Fibroblast of lung (primary cell): ENCODE data around the gene CYP51A1. TPM values are rescaled to one million over a fixed set of nuclear protein-coding genes. Genes with fewer than 3 reads are reported as not detected.

Source experiments
- DNase-seq, 2 donors: peaks; one replicate each; pipeline versions ENCODE4 v3.0.0 to v3.0.0-alpha.2; 2010; ENCODE audit warnings: low read depth in 2 of 2
- H2AFZ ChIP-seq: 2 replicates; pipeline ENCODE4 v1.5.1; 2012; ENCODE audit warnings: low read length, control low read depth, inconsistent platforms
- H3K27ac ChIP-seq: 2 replicates; pipeline ENCODE4 v1.5.1; 2011; ENCODE audit warnings: low read length, control low read depth; ENCODE audit not compliant: insufficient read depth
- H3K27me3 ChIP-seq: 2 replicates; pipeline ENCODE4 v1.5.1; 2011; ENCODE audit warnings: mild to moderate bottlenecking, low read length; ENCODE audit not compliant: control insufficient read depth, insufficient read depth
- H3K36me3 ChIP-seq: 2 replicates; pipeline ENCODE4 v1.5.1; 2011; ENCODE audit warnings: low read length; ENCODE audit not compliant: control insufficient read depth, insufficient read depth
- H3K4me1 ChIP-seq: 2 replicates; pipeline ENCODE4 v1.5.1; 2011; ENCODE audit warnings: low read length; ENCODE audit not compliant: control insufficient read depth, insufficient read depth; ENCODE audit errors: extremely low read depth
- H3K4me2 ChIP-seq: 2 replicates; pipeline ENCODE4 v1.5.1; 2011; ENCODE audit warnings: low read length, control low read depth; ENCODE audit not compliant: insufficient read depth; ENCODE audit errors: extremely low read depth
- H3K4me3 ChIP-seq, 4 experiments: fragments of 200-600 bp in 1 of 4; sonication (generic) in 1 of 4; replicated peaks in 1 of 4; 2 replicates each; pipeline ENCODE4 v1.5.1; 2011 to 2016; ENCODE audit warnings: low read length in 4 of 4, low read depth in 3 of 4, mild to moderate bottlenecking in 3 of 4, control low read depth in 2 of 4, inconsistent platforms in 1 of 4, mixed read lengths in 1 of 4; ENCODE audit not compliant: insufficient read depth in 1 of 4; ENCODE audit errors: control extremely low read depth in 1 of 4
- H3K79me2 ChIP-seq: 2 replicates; pipeline ENCODE4 v1.5.1; 2012; ENCODE audit warnings: mild to moderate bottlenecking, low read length, inconsistent platforms; ENCODE audit not compliant: control insufficient read depth, insufficient read depth
- H3K9ac ChIP-seq: 2 replicates; pipeline ENCODE4 v1.5.1; 2011; ENCODE audit warnings: mild to moderate bottlenecking, low read length, control low read depth; ENCODE audit not compliant: insufficient read depth
- H3K9me3 ChIP-seq: 2 replicates; pipeline ENCODE4 v1.5.1; 2012; ENCODE audit warnings: low read depth, low read length; ENCODE audit not compliant: control insufficient read depth, insufficient read depth
- H4K20me1 ChIP-seq: 2 replicates; pipeline ENCODE4 v1.5.1; 2011; ENCODE audit warnings: low read length; ENCODE audit not compliant: control insufficient read depth, insufficient read depth; ENCODE audit errors: extremely low read depth
- CTCF ChIP-seq, 2 donors: IDR thresholded peaks in 1 of 2; conservative IDR thresholded peaks in 1 of 2; 1 replicate in 1 of 2; 2 replicates in 1 of 2; pipeline ENCODE4 v1.5.1; 2011 to 2012; ENCODE audit warnings: low read length in 2 of 2, control low read depth in 1 of 2, inconsistent platforms in 1 of 2, low read depth in 1 of 2, mild to moderate bottlenecking in 1 of 2
- EZH2 ChIP-seq: IDR thresholded peaks from 2 replicates; pipeline ENCODE4 v1.5.1; 2012; ENCODE audit warnings: low read length, control low read depth, mild to moderate bottlenecking; ENCODE audit errors: missing control alignments
- polyA plus RNA-seq, 2 donors: library from polyadenylated mRNA; depleted of rRNA in 1 of 2; stranded (reverse) in 1 of 2; unstranded in 1 of 2; fragments of >200 nt; gene quantifications; 2 replicates each; pipeline ENCODE4 v1.2.1, GENCODE V29; 2011 to 2012; ENCODE audit warnings: missing spikeins in 1 of 2
- total RNA-seq: library from RNA; depleted of rRNA; stranded (reverse); fragments of >200 nt; gene quantifications from 2 replicates; pipeline ENCODE4 v1.2.1, GENCODE V29; 2014

Gene CYP51A1
- total and polyA plus RNA-seq, 2 donors (not counting 1 experiment from before 2014, with no cell fraction given), result 50.0 to 784 TPM

- Histone ChIP-seq H2AFZ (no peak overlapping the region), H3K36me3 (no peaks in the 10 kb centered on the region), H3K4me2 (no peak overlapping the region), H3K9ac (no peak overlapping the region), H3K79me2 (no peaks in the 10 kb centered on the region), H3K27me3 (no peaks in the 10 kb centered on the region), H3K4me1 (no peaks in the 10 kb centered on the region), H3K4me3 (no peak overlapping the region), H4K20me1 (no peaks in the 10 kb centered on the region), H3K9me3 (no peaks in the 10 kb centered on the region), H3K27ac (no peak overlapping the region)
- no peak for DNase-seq
- no peak for TF ChIP-seq CTCF (conservative IDR thresholded peaks at IDR 0.05 in 1 of 2, IDR thresholded peaks at IDR 0.05 in 1 of 2; ENCODE audit: low read depth in 1 of 2, low read length in 2 of 2)
- TF ChIP-seq EZH2, result no peak
Measured at GRCh38 chr7:92075455-92076158, 58.7 kb downstream of the CYP51A1 start.

- Histone ChIP-seq H3K4me3 (no peak overlapping the region), H3K9me3 (no peaks in the 10 kb centered on the region), H4K20me1 (no peaks in the 10 kb centered on the region), H3K27ac (no peak overlapping the region), H3K27me3 (no peaks in the 10 kb centered on the region), H3K36me3 (no peaks in the 10 kb centered on the region), H3K9ac (no peak overlapping the region), H2AFZ (no peak overlapping the region), H3K4me2 (no peak overlapping the region), H3K4me1 (no peaks in the 10 kb centered on the region), H3K79me2 (no peaks in the 10 kb centered on the region)
- DNase-seq, result no peak
- no peak for TF ChIP-seq EZH2
- TF ChIP-seq CTCF (conservative IDR thresholded peaks at IDR 0.05 in 1 of 2, IDR thresholded peaks at IDR 0.05 in 1 of 2; ENCODE audit: low read depth in 1 of 2, low read length in 2 of 2), result no peak
Measured at GRCh38 chr7:92072708-92073107, 61.6 kb downstream of the CYP51A1 start.

- no peak overlapping the region for H3K4me2 ChIP-seq
- no peak overlapping the region for H3K4me3 ChIP-seq
- H3K4me1 ChIP-seq, result no peaks in the 10 kb centered on the region
- H3K27ac ChIP-seq, result no peak overlapping the region
- no peaks in the 10 kb centered on the region for H3K9me3 ChIP-seq
- H2AFZ ChIP-seq, result no peak overlapping the region
- H3K27me3 ChIP-seq, result no peaks in the 10 kb centered on the region
- H3K36me3 ChIP-seq, result no peaks in the 10 kb centered on the region
- TF ChIP-seq CTCF (conservative IDR thresholded peaks at IDR 0.05 in 1 of 2, IDR thresholded peaks at IDR 0.05 in 1 of 2; ENCODE audit: low read depth in 1 of 2, low read length in 2 of 2) (no peak), EZH2 (no peak)
- H3K79me2 ChIP-seq, result no peaks in the 10 kb centered on the region
- no peaks in the 10 kb centered on the region for H4K20me1 ChIP-seq
- no peak for DNase-seq
- H3K9ac ChIP-seq, result no peak overlapping the region
Measured at GRCh38 chr7:92072121-92072520, 62.2 kb downstream of the CYP51A1 start.
